ENCODE data around the gene MAGEA3.

- no peak for TF ChIP-seq CTCF (IDR thresholded peaks at IDR 0.05; ENCODE audit: insufficient read depth, low read length)
- no peak for TF ChIP-seq POLR2AphosphoS5 (IDR thresholded peaks at IDR 0.05; ENCODE audit: low read depth)
- TF ChIP-seq REST (IDR thresholded peaks at IDR 0.05; ENCODE audit: insufficient replicate concordance, low read depth): no peak
- TF ChIP-seq GABPA (IDR thresholded peaks at IDR 0.05; ENCODE audit: low read depth): no peak
Observed at GRCh38 chrX:152652060-152652459, 46.5 kb upstream of the MAGEA3 start.

Data from HL-60 (cell line).